SH-SY5Y (cell line): ENCODE measurements around the gene NDUFV3.

Experiments used
- GATA2 ChIP-seq: IDR thresholded peaks from 2 replicates; pipeline ENCODE4 v1.6.1; 2011; ENCODE audit warnings: mild to moderate bottlenecking, low read depth, low read length
- GATA3 ChIP-seq: IDR thresholded peaks from 2 replicates; pipeline ENCODE4 v1.6.1; 2011; ENCODE audit warnings: low read depth, mild to moderate bottlenecking, low read length, moderate library complexity

DNA sequence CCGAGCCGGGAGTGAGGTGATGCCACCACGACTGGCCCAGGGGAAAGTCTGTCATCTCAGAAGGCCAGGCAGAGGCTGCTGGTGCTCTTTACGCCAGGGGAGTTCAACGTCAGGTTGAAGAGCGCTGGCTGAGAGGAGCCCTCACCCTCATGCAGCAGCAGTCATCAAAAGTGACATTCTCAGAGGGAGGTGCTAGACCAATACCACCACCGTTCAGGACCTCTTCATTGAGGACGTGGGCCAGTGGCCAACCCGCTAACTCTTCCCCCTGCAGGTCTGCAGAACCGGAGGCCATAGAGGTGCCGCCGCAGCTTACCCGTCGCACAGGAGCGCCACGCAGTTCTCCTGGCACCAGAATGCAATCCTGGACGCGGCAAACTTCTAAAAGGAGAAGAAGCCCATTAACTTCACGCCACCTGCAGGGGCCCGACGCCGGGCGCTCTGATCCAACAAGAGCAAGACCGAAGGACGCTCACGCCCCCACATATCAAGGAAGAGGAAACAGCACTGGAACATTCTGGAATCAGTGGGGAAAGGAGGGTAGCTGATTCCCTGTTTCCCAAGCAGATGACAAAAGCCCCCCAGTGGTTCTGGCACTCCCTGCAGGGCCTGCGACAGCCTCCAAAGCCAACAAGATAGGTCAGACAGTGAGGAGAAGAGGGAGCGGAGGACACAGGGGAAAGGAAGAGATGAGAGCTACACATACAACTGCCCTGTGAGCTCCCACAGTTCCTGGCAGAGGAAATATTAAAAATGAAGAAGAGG, 38.7 kb upstream of the NDUFV3 start:
- no peak for TF ChIP-seq GATA2
- TF ChIP-seq GATA3: no peak
